Effector memory CD4-positive, alpha-beta T cell (primary cell): ENCODE results near the gene FOXB2.
"Not testable (repeated sequence)": the region's sequence is repeated elsewhere in the genome, so short reads cannot be mapped to it uniquely, and the experiment has no call there.

Experiments used
- DNase-seq, 3 donors: peaks; one replicate each; pipeline ENCODE4 v3.0.0-alpha.2; 2020
- H3K27ac ChIP-seq: 2 replicates; pipeline ENCODE4 v1.7.0; 2013; ENCODE audit warnings: mild to moderate bottlenecking, low read length, moderate library complexity; ENCODE audit not compliant: insufficient read depth, poor library complexity, severe bottlenecking
- H3K27me3 ChIP-seq: replicated peaks from 2 replicates; pipeline ENCODE4 v1.7.0; 2013; ENCODE audit warnings: mild to moderate bottlenecking, low read length; ENCODE audit not compliant: insufficient read depth, control insufficient read depth, poor library complexity, severe bottlenecking
- H3K36me3 ChIP-seq: 2 replicates; pipeline ENCODE4 v1.7.0; 2013; ENCODE audit warnings: mild to moderate bottlenecking, low read length, moderate library complexity; ENCODE audit not compliant: control insufficient read depth, insufficient read depth
- H3K4me1 ChIP-seq: 2 replicates; pipeline ENCODE4 v1.7.0; 2013; ENCODE audit warnings: low read length, mild to moderate bottlenecking; ENCODE audit not compliant: control insufficient read depth, insufficient read depth, poor library complexity, severe bottlenecking
- H3K4me3 ChIP-seq: 2 replicates; pipeline ENCODE4 v1.7.0; 2013; ENCODE audit warnings: low read length, low read depth, mild to moderate bottlenecking; ENCODE audit not compliant: insufficient read depth, poor library complexity, severe bottlenecking
- H3K9me3 ChIP-seq: 2 replicates; pipeline ENCODE4 v1.7.0; 2013; ENCODE audit warnings: mild to moderate bottlenecking, low read length, moderate library complexity; ENCODE audit not compliant: control insufficient read depth

Gene FOXB2

GRCh38 chr9:77043743-77044142 is 24.3 kb downstream of the FOXB2 start:
- not testable (repeated sequence) for H3K9me3 ChIP-seq, H3K27ac ChIP-seq, DNase-seq, H3K4me1 ChIP-seq, H3K36me3 ChIP-seq, H3K4me3 ChIP-seq, H3K27me3 ChIP-seq

- H3K27me3 ChIP-seq, DNase-seq, H3K27ac ChIP-seq, H3K9me3 ChIP-seq, H3K4me3 ChIP-seq, H3K4me1 ChIP-seq, H3K36me3 ChIP-seq: not testable (repeated sequence)
Measured at GRCh38 chr9:77060681-77061080, 41.2 kb downstream of the FOXB2 start.

GRCh38 chr9:77063645-77064285 is 44.3 kb downstream of the FOXB2 start:
- Histone ChIP-seq H3K27me3 (no peaks in the 10 kb centered on the region), H3K36me3 (no peaks in the 10 kb centered on the region), H3K4me3 (no peak overlapping the region), H3K9me3 (no peaks in the 10 kb centered on the region), H3K4me1 (no peaks in the 10 kb centered on the region), H3K27ac (no peak overlapping the region)
- DNase-seq, result no peak

GRCh38 chr9:77066388-77066787 is 46.9 kb downstream of the FOXB2 start:
- no peak for DNase-seq
- H3K27ac ChIP-seq, result no peak overlapping the region

More at GRCh38 chr9:77066388-77066787, 46.9 kb downstream of the FOXB2 start:
- Histone ChIP-seq H3K9me3 (no peaks in the 10 kb centered on the region), H3K36me3 (no peaks in the 10 kb centered on the region), H3K27me3 (no peaks in the 10 kb centered on the region), H3K4me1 (no peaks in the 10 kb centered on the region), H3K4me3 (no peak overlapping the region)
